Neuron (in vitro differentiated cells): ENCODE results near the gene LGR4.

ENCODE experiments used
- H2AFZ ChIP-seq: one replicate; pipeline ENCODE4 v1.6.1; 2013; ENCODE audit warnings: low read depth, mild to moderate bottlenecking, inconsistent platforms, low read length, moderate library complexity
- H3K27me3 ChIP-seq: one replicate; pipeline ENCODE4 v1.6.1; 2013; ENCODE audit warnings: low read length; ENCODE audit not compliant: insufficient read depth
- H3K36me3 ChIP-seq: one replicate; pipeline ENCODE4 v1.6.1; 2013; ENCODE audit warnings: low read length; ENCODE audit not compliant: insufficient read depth
- H3K4me1 ChIP-seq: one replicate; pipeline ENCODE4 v1.6.1; 2013; ENCODE audit warnings: low read length; ENCODE audit not compliant: insufficient read depth
- H3K4me3 ChIP-seq: 2 replicates; pipeline ENCODE4 v1.5.1; 2013; ENCODE audit warnings: mild to moderate bottlenecking, low read length, moderate library complexity
- H3K9me3 ChIP-seq: one replicate; pipeline ENCODE4 v1.6.1; 2013; ENCODE audit warnings: low read length

Gene LGR4

GRCh38 chr11:27408246-27408800 is 64.3 kb downstream of the LGR4 start:
- no peaks in the 10 kb centered on the region for H3K27me3 ChIP-seq
- H3K4me1 ChIP-seq, result no peaks in the 10 kb centered on the region
- peaks cover 18% of the 10 kb centered on the region for H3K36me3 ChIP-seq
- no peak overlapping the region for H2AFZ ChIP-seq
- H3K4me3 ChIP-seq, result no peak overlapping the region
- no peaks in the 10 kb centered on the region for H3K9me3 ChIP-seq

GRCh38 chr11:27406498-27407354 is 65.9 kb downstream of the LGR4 start:
- Histone ChIP-seq H3K36me3 (peaks cover 21% of the 10 kb centered on the region), H3K9me3 (no peaks in the 10 kb centered on the region)

GRCh38 chr11:27405134-27405533 is 67.5 kb downstream of the LGR4 start:
- peaks cover 18% of the 10 kb centered on the region for H3K36me3 ChIP-seq
- no peaks in the 10 kb centered on the region for H3K27me3 ChIP-seq

More at GRCh38 chr11:27406498-27407354, 65.9 kb downstream of the LGR4 start:
- no peaks in the 10 kb centered on the region for H3K4me1 ChIP-seq
- no peaks in the 10 kb centered on the region for H3K27me3 ChIP-seq
- H2AFZ ChIP-seq, result no peak overlapping the region
- no peak overlapping the region for H3K4me3 ChIP-seq

GRCh38 chr11:27404427-27404826 is 68.2 kb downstream of the LGR4 start:
- Histone ChIP-seq H3K9me3 (no peaks in the 10 kb centered on the region), H3K36me3 (peaks cover 18% of the 10 kb centered on the region), H2AFZ (no peak overlapping the region), H3K4me1 (no peaks in the 10 kb centered on the region), H3K27me3 (no peaks in the 10 kb centered on the region), H3K4me3 (no peak overlapping the region)

More at GRCh38 chr11:27405134-27405533, 67.5 kb downstream of the LGR4 start:
- Histone ChIP-seq H3K9me3 (no peaks in the 10 kb centered on the region), H3K4me1 (no peaks in the 10 kb centered on the region), H3K4me3 (no peak overlapping the region), H2AFZ (no peak overlapping the region)

- H3K9me3 ChIP-seq, result no peaks in the 10 kb centered on the region
These were observed 69.4 kb downstream of the LGR4 start for GRCh38 chr11:27403195-27403594.

GRCh38 chr11:27402450-27402849 is 70.1 kb downstream of the LGR4 start:
- H3K4me3 ChIP-seq, result no peak overlapping the region
- peaks cover 21% of the 10 kb centered on the region for H3K36me3 ChIP-seq
- no peaks in the 10 kb centered on the region for H3K9me3 ChIP-seq
- no peak overlapping the region for H2AFZ ChIP-seq
- peaks cover 3% of the 10 kb centered on the region for H3K4me1 ChIP-seq
- no peaks in the 10 kb centered on the region for H3K27me3 ChIP-seq

More at GRCh38 chr11:27403195-27403594, 69.4 kb downstream of the LGR4 start:
- no peaks in the 10 kb centered on the region for H3K27me3 ChIP-seq
- no peak overlapping the region for H2AFZ ChIP-seq
- H3K4me3 ChIP-seq, result no peak overlapping the region
- H3K4me1 ChIP-seq, result no peaks in the 10 kb centered on the region
- H3K36me3 ChIP-seq, result peaks cover 18% of the 10 kb centered on the region

- no peaks in the 10 kb centered on the region for H3K9me3 ChIP-seq
- peaks cover 21% of the 10 kb centered on the region for H3K36me3 ChIP-seq
- H3K27me3 ChIP-seq, result no peaks in the 10 kb centered on the region
- H3K4me1 ChIP-seq, result peaks cover 3% of the 10 kb centered on the region
- H3K4me3 ChIP-seq, result no peak overlapping the region
- no peak overlapping the region for H2AFZ ChIP-seq
These were observed 70.7 kb downstream of the LGR4 start for GRCh38 chr11:27401833-27402316.

GRCh38 chr11:27401280-27401832 is 71.2 kb downstream of the LGR4 start:
- Histone ChIP-seq H2AFZ (no peak overlapping the region), H3K36me3 (peaks cover 21% of the 10 kb centered on the region), H3K27me3 (no peaks in the 10 kb centered on the region), H3K9me3 (no peaks in the 10 kb centered on the region), H3K4me3 (no peak overlapping the region), H3K4me1 (peaks cover 3% of the 10 kb centered on the region)

- Histone ChIP-seq H2AFZ (no peak overlapping the region), H3K36me3 (peaks cover 18% of the 10 kb centered on the region), H3K27me3 (no peaks in the 10 kb centered on the region), H3K4me3 (no peak overlapping the region), H3K4me1 (peaks cover 20% of the 10 kb centered on the region), H3K9me3 (no peaks in the 10 kb centered on the region)
These were observed 74.2 kb downstream of the LGR4 start for GRCh38 chr11:27398400-27398770.

GRCh38 chr11:27397624-27398399 is 74.8 kb downstream of the LGR4 start:
- Histone ChIP-seq H3K36me3 (peaks cover 18% of the 10 kb centered on the region), H2AFZ (no peak overlapping the region), H3K9me3 (no peaks in the 10 kb centered on the region), H3K4me3 (no peak overlapping the region), H3K27me3 (no peaks in the 10 kb centered on the region), H3K4me1 (peaks cover 25% of the 10 kb centered on the region)

- Histone ChIP-seq H3K4me3 (no peak overlapping the region), H3K4me1 (peaks cover 39% of the 10 kb centered on the region), H2AFZ (no peak overlapping the region), H3K36me3 (peaks cover 10% of the 10 kb centered on the region), H3K27me3 (no peaks in the 10 kb centered on the region), H3K9me3 (no peaks in the 10 kb centered on the region)
These were observed 76.2 kb downstream of the LGR4 start for GRCh38 chr11:27396259-27396839.

- Histone ChIP-seq H3K27me3 (no peaks in the 10 kb centered on the region), H3K9me3 (no peaks in the 10 kb centered on the region), H3K36me3 (peaks cover 12% of the 10 kb centered on the region), H3K4me3 (no peak overlapping the region), H3K4me1 (peaks cover 46% of the 10 kb centered on the region), H2AFZ (no peak overlapping the region)
These were observed 76.9 kb downstream of the LGR4 start for GRCh38 chr11:27395556-27396258.
